B cell (primary cell): ENCODE measurements around the gene HCFC2. TPM values are rescaled to one million over a fixed set of nuclear protein-coding genes. Genes with fewer than 3 reads are reported as not detected.
A peak's percentile ranks its signal among the peaks of the same experiment; 100 is the strongest.

Experiments used
- ATAC-seq: fragments of 200-7000 bp; cut with Tn5 transposase; one replicate; pipeline ENCODE4 v1.10.0; 2021; ENCODE audit warnings: low read depth, mild to moderate bottlenecking, moderate number of reproducible peaks, moderate library complexity
- CTCF ChIA-PET: fragments of 350-600 bp; sonication (Branson Sonifier 250); formaldehyde crosslinking; loops from one replicate; lab custom pipeline; 2021; ENCODE audit warnings: antibody characterized with exemption, inconsistent platforms; lab: Charles Lee
- POLR2A ChIA-PET: fragments of 350-600 bp; sonication (Branson Sonifier 250); formaldehyde crosslinking; loops from one replicate; lab custom pipeline; 2021; ENCODE audit warnings: antibody characterized with exemption; lab: Charles Lee
- DNase-seq: peaks from one replicate; pipeline ENCODE4 v3.0.0; 2013
- H2AFZ ChIP-seq: 2 replicates; pipeline ENCODE4 v1.6.1; 2012; ENCODE audit warnings: mild to moderate bottlenecking, low read depth, low read length; ENCODE audit not compliant: insufficient read depth, poor library complexity, severe bottlenecking
- H3K27ac ChIP-seq, 2 donors: 1 replicate in 1 of 2; 2 replicates in 1 of 2; pipeline ENCODE4 v1.5.1; 2012 to 2013; ENCODE audit warnings: low read length in 2 of 2, mild to moderate bottlenecking in 2 of 2, moderate library complexity in 1 of 2
- H3K27me3 ChIP-seq, 4 experiments: fragments of 200-600 bp in 1 of 4; sonication (generic) in 1 of 4; replicated peaks in 1 of 4; 1 replicate in 2 of 4; 2 replicates in 2 of 4; pipeline versions ENCODE4 v1.6.1 to v1.7.0; 2013 to 2016; ENCODE audit warnings: low read length in 3 of 4, mild to moderate bottlenecking in 2 of 4, mixed read lengths in 1 of 4, moderate library complexity in 1 of 4; ENCODE audit not compliant: insufficient read depth in 4 of 4, control insufficient read depth in 3 of 4; ENCODE audit errors: control extremely low read depth in 1 of 4
- H3K36me3 ChIP-seq, 2 experiments: replicated peaks in 1 of 2; 1 replicate in 1 of 2; 2 replicates in 1 of 2; pipeline versions ENCODE4 v1.6.1 to v1.7.1; 2013; ENCODE audit warnings: low read length in 1 of 2; ENCODE audit not compliant: insufficient read depth in 2 of 2, control insufficient read depth in 1 of 2; ENCODE audit errors: control extremely low read depth in 1 of 2, extremely low read depth in 1 of 2
- H3K4me1 ChIP-seq, 2 donors: fragments of 200-600 bp in 1 of 2; sonication (generic) in 1 of 2; 1 replicate in 1 of 2; 2 replicates in 1 of 2; pipeline versions ENCODE4 v1.5.1 to v1.6.1; 2013 to 2017; ENCODE audit warnings: low read length in 2 of 2; ENCODE audit not compliant: control insufficient read depth in 2 of 2, insufficient read depth in 2 of 2
- H3K4me2 ChIP-seq: replicated peaks from 2 replicates; pipeline ENCODE3; 2012; ENCODE audit warnings: mild to moderate bottlenecking, low read depth, low read length; ENCODE audit not compliant: poor library complexity, severe bottlenecking
- H3K4me3 ChIP-seq, 5 experiments: fragments of 200-600 bp in 1 of 5; sonication (generic) in 1 of 5; 1 replicate in 3 of 5; 2 replicates in 2 of 5; pipeline versions ENCODE4 v1.5.1 to v1.7.0; 2011 to 2016; ENCODE audit warnings: low read length in 4 of 5, mild to moderate bottlenecking in 4 of 5, low read depth in 2 of 5, control low read depth in 1 of 5, moderate library complexity in 1 of 5; ENCODE audit not compliant: insufficient read depth in 1 of 5; ENCODE audit errors: control extremely low read depth in 1 of 5, extremely low read depth in 1 of 5
- H3K79me2 ChIP-seq: fragments of 200-600 bp; sonication (generic); one replicate; pipeline ENCODE4 v1.6.0; 2016; ENCODE audit warnings: low read length; ENCODE audit not compliant: control insufficient read depth, insufficient read depth
- H3K9ac ChIP-seq: fragments of 200-600 bp; sonication (generic); 2 replicates; pipeline ENCODE4 v1.6.1; 2017; ENCODE audit warnings: mild to moderate bottlenecking, low read length, moderate library complexity
- H3K9me3 ChIP-seq, 3 donors: one replicate each; pipeline versions ENCODE4 v1.6.1 to v1.7.1; 2013; ENCODE audit warnings: low read length in 2 of 3; ENCODE audit not compliant: control insufficient read depth in 2 of 3, insufficient read depth in 1 of 3; ENCODE audit errors: control extremely low read depth in 1 of 3
- H4K20me1 ChIP-seq: 2 replicates; pipeline ENCODE4 v1.6.0; 2012; ENCODE audit warnings: mild to moderate bottlenecking, low read length; ENCODE audit not compliant: insufficient read depth, control insufficient read depth, poor library complexity, severe bottlenecking
- H3K27ac Mint-ChIP-seq: one replicate; pipeline ENCODE4 v1.8.0; 2021; ENCODE audit warnings: mixed read lengths
- H3K27me3 Mint-ChIP-seq: one replicate; pipeline ENCODE4 v1.8.0; 2021; ENCODE audit warnings: mixed read lengths
- H3K4me1 Mint-ChIP-seq: one replicate; pipeline ENCODE4 v1.8.0; 2021; ENCODE audit warnings: mixed read lengths
- H3K4me3 Mint-ChIP-seq: one replicate; pipeline ENCODE4 v1.8.0; 2021; ENCODE audit warnings: mixed read lengths
- H3K9me3 Mint-ChIP-seq: one replicate; pipeline ENCODE4 v1.8.0; 2022; ENCODE audit warnings: mixed read lengths; ENCODE audit not compliant: insufficient read depth
- CTCF ChIP-seq: fragments of 200-600 bp; IDR thresholded peaks from one replicate; pipeline ENCODE4 v1.8.0; 2022; ENCODE audit warnings: antibody characterized with exemption, mild to moderate bottlenecking
- EZH2 ChIP-seq: IDR thresholded peaks from 2 replicates; pipeline ENCODE4 v1.6.1; 2012; ENCODE audit warnings: borderline replicate concordance, low read depth, mild to moderate bottlenecking, moderate library complexity, low read length; ENCODE audit not compliant: insufficient read depth, poor library complexity, severe bottlenecking
- WGBS: methylation state at CpG from one replicate; pipeline ENCODE4 v1.1.5; 2013; ENCODE audit warnings: missing lambda C conversion rate; ENCODE audit not compliant: insufficient coverage; 5-methylcytosine and 5-hydroxymethylcytosine counted together
- intact Hi-C: fragments of 100-400 bp; cut with micrococcal nuclease; formaldehyde crosslinking; loops from one replicate; pipeline ENCODE4 v1.10.0; 2022
- polyA plus RNA-seq: library from polyadenylated mRNA; depleted of rRNA; stranded (reverse); fragments of >200 nt; gene quantifications from 2 replicates; pipeline ENCODE4 v1.2.3, GENCODE V29; 2012
- total RNA-seq, 2 donors: library from RNA; stranded (reverse); fragments of 120-200 nt in 1 of 2; gene quantifications; 1 replicate in 1 of 2; 2 replicates in 1 of 2; pipeline versions ENCODE4 v1.2.3 to v1.2.4, GENCODE V29; 2013 to 2022

HCFC2 gene
- total and polyA plus RNA-seq, 2 donors (not counting 1 experiment from before 2014, with no cell fraction given), result 8.2 to 10.5 TPM

- peak; percentile 31 for ATAC-seq
- H2AFZ ChIP-seq, result no peak overlapping the region
- no peaks in the 10 kb centered on the region for H3K4me1 Mint-ChIP-seq
- TF ChIP-seq EZH2 (no peak), CTCF (peak; percentile 67)
- 0% methylated on average over 1 of the region's 1 CpG for WGBS
- H3K9me3 ChIP-seq, result peaks cover 1 to 5% (median 4%) of the 10 kb centered on the region in 3 donors
- H3K4me3 ChIP-seq, result no peak overlapping the region
- H3K79me2 ChIP-seq, result no peaks in the 10 kb centered on the region
- peaks cover 4% of the 10 kb centered on the region for H3K9me3 Mint-ChIP-seq
- H3K27me3 Mint-ChIP-seq, result peaks cover 40% of the 10 kb centered on the region
- intact Hi-C loops, result loop anchor here (1.0 kb wide), 1 partner anchor 52 kb away; no protein-coding TSS in a partner anchor
- H3K27me3 ChIP-seq, result peaks cover 0 to 20% (median 3%) of the 10 kb centered on the region in 4 experiments
- H3K4me1 ChIP-seq, result no peaks in the 10 kb centered on the region
- CTCF ChIA-PET, result interaction anchor here (1.3 to 5.9 kb wide), 6 partner anchors 10 to 52 kb away, joined by 3 to 98 read pairs (median 5); no protein-coding TSS in a partner anchor
- H3K4me2 ChIP-seq, result no peak overlapping the region
- no peak overlapping the region for H3K27ac ChIP-seq
- no peaks in the 10 kb centered on the region for H3K36me3 ChIP-seq
- H3K9ac ChIP-seq, result no peak overlapping the region
- no peak overlapping the region for H3K4me3 Mint-ChIP-seq
- H4K20me1 ChIP-seq, result no peaks in the 10 kb centered on the region
- peak; percentile 47 for DNase-seq
- POLR2A ChIA-PET, result no interaction called here
- no peak overlapping the region for H3K27ac Mint-ChIP-seq
These were observed 6.5 kb upstream of the HCFC2 start for GRCh38 chr12:104057771-104058197.

DNA sequence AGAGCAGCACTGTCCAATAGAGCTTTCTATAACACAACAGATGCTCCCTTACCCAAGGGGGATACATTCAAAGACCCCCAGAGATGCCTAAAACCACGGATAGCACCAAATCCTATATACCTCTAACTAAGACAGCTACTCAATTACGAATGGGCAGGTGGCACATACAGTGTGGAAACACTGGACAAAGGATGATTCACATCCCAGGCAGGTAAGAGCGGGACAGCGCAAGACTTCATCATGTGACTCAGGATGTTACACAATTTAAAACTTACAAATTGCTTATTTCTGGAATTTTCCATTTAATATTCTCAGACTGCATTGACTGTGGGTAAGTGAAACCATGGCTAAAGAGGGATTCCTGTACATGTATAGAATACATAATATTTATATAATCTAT is 5.5 kb upstream of the HCFC2 start:
- H3K9ac ChIP-seq, result no peak overlapping the region
- Mint-ChIP-seq H3K27ac (no peak overlapping the region), H3K4me1 (peaks cover 2% of the 10 kb centered on the region), H3K4me3 (no peak overlapping the region), H3K9me3 (peaks cover 4% of the 10 kb centered on the region), H3K27me3 (peaks cover 35% of the 10 kb centered on the region)
- peaks cover 0 to 16% (median 2%) of the 10 kb centered on the region in 4 experiments for H3K27me3 ChIP-seq
- no peaks in the 10 kb centered on the region for H3K79me2 ChIP-seq
- POLR2A ChIA-PET, result interaction anchor here (0.6 kb wide), 1 partner anchor 102 kb away, joined by 3 read pairs; no protein-coding TSS in a partner anchor
- H2AFZ ChIP-seq, result no peak overlapping the region
- no peak overlapping the region for H3K4me3 ChIP-seq
- CTCF ChIA-PET, result interaction anchor here (1.3 to 5.9 kb wide), 6 partner anchors 9 to 74 kb away, joined by 3 to 98 read pairs (median 4); no protein-coding TSS in a partner anchor
- H4K20me1 ChIP-seq, result no peaks in the 10 kb centered on the region
- H3K4me1 ChIP-seq, result peaks cover 3 to 4% of the 10 kb centered on the region in 2 donors
- H3K27ac ChIP-seq, result no peak overlapping the region
- intact Hi-C loops, result no loop called here
- no peaks in the 10 kb centered on the region for H3K36me3 ChIP-seq
- 100% methylated on average over 2 of the region's 4 CpGs for WGBS
- TF ChIP-seq EZH2, result no peak
- TF ChIP-seq CTCF, result no peak
- ATAC-seq (no peak), DNase-seq (no peak)
- H3K4me2 ChIP-seq, result no peak overlapping the region
- H3K9me3 ChIP-seq, result peaks cover 1 to 5% (median 4%) of the 10 kb centered on the region in 3 donors
